T-helper 2 cell treated with Interferon-gamma antibody and Interleukin-4, amounts not matched to agents 5 μg/mL and 100 μg/mL, for 36 hours (primary cell): Measurements from ENCODE around the gene SLC30A1.

Experiments
- DNase-seq: peaks from one replicate; pipeline ENCODE4 v3.0.0; 2021; ENCODE audit warnings: low spot score
- H3K27ac Mint-ChIP-seq: one replicate; pipeline ENCODE4 v1.8.0; 2021; ENCODE audit warnings: mild to moderate bottlenecking, mixed read lengths
- H3K27me3 Mint-ChIP-seq: one replicate; pipeline ENCODE4 v1.8.0; 2021; ENCODE audit warnings: low read depth, mixed read lengths
- H3K36me3 Mint-ChIP-seq: one replicate; pipeline ENCODE4 v1.8.0; 2021; ENCODE audit warnings: low read depth, mixed read lengths
- H3K4me1 Mint-ChIP-seq: one replicate; pipeline ENCODE4 v1.8.0; 2021; ENCODE audit warnings: low read depth, mixed read lengths
- H3K4me3 Mint-ChIP-seq: one replicate; pipeline ENCODE4 v1.8.0; 2022; ENCODE audit warnings: mild to moderate bottlenecking, moderate library complexity, mixed read lengths
- H3K9me3 Mint-ChIP-seq: one replicate; pipeline ENCODE4 v1.8.0; 2021; ENCODE audit warnings: mixed read lengths

Gene SLC30A1

GRCh38 chr1:211535346-211535745 lies 43.6 kb downstream of the SLC30A1 start:
- H3K36me3 Mint-ChIP-seq: no peaks in the 10 kb centered on the region
- no peaks in the 10 kb centered on the region for H3K9me3 Mint-ChIP-seq
- no peak for DNase-seq
- no peaks in the 10 kb centered on the region for H3K4me1 Mint-ChIP-seq
- no peak overlapping the region for H3K4me3 Mint-ChIP-seq
- H3K27me3 Mint-ChIP-seq: no peaks in the 10 kb centered on the region
- no peak overlapping the region for H3K27ac Mint-ChIP-seq

GRCh38 chr1:211534545-211535291 lies 44.2 kb downstream of the SLC30A1 start:
- no peak overlapping the region for H3K27ac Mint-ChIP-seq
- H3K36me3 Mint-ChIP-seq: no peaks in the 10 kb centered on the region
- H3K4me1 Mint-ChIP-seq: no peaks in the 10 kb centered on the region
- no peak overlapping the region for H3K4me3 Mint-ChIP-seq
- H3K27me3 Mint-ChIP-seq: no peaks in the 10 kb centered on the region
- no peaks in the 10 kb centered on the region for H3K9me3 Mint-ChIP-seq
- DNase-seq: no peak

- H3K4me3 Mint-ChIP-seq: no peak overlapping the region
Measured at GRCh38 chr1:211532088-211532444, 46.9 kb downstream of the SLC30A1 start.

GRCh38 chr1:211531194-211532087 lies 47.5 kb downstream of the SLC30A1 start:
- H3K4me1 Mint-ChIP-seq: peaks cover 11% of the 10 kb centered on the region
- H3K27ac Mint-ChIP-seq: no peak overlapping the region
- no peaks in the 10 kb centered on the region for H3K36me3 Mint-ChIP-seq
- no peaks in the 10 kb centered on the region for H3K9me3 Mint-ChIP-seq
- H3K27me3 Mint-ChIP-seq: no peaks in the 10 kb centered on the region
- no peak overlapping the region for H3K4me3 Mint-ChIP-seq
- no peak for DNase-seq

More at GRCh38 chr1:211532088-211532444, 46.9 kb downstream of the SLC30A1 start:
- Mint-ChIP-seq H3K9me3 (no peaks in the 10 kb centered on the region), H3K27ac (no peak overlapping the region), H3K36me3 (no peaks in the 10 kb centered on the region), H3K4me1 (peaks cover 11% of the 10 kb centered on the region), H3K27me3 (no peaks in the 10 kb centered on the region)
- no peak for DNase-seq

- DNase-seq: no peak
- peaks cover 11% of the 10 kb centered on the region for H3K4me1 Mint-ChIP-seq
- no peak overlapping the region for H3K4me3 Mint-ChIP-seq
- no peak overlapping the region for H3K27ac Mint-ChIP-seq
- H3K27me3 Mint-ChIP-seq: no peaks in the 10 kb centered on the region
- no peaks in the 10 kb centered on the region for H3K36me3 Mint-ChIP-seq
- H3K9me3 Mint-ChIP-seq: no peaks in the 10 kb centered on the region
Measured at GRCh38 chr1:211530102-211530501, 48.9 kb downstream of the SLC30A1 start.

GRCh38 chr1:211529453-211529852 lies 49.5 kb downstream of the SLC30A1 start:
- no peaks in the 10 kb centered on the region for H3K27me3 Mint-ChIP-seq
- no peak overlapping the region for H3K27ac Mint-ChIP-seq
- no peaks in the 10 kb centered on the region for H3K36me3 Mint-ChIP-seq
- no peak overlapping the region for H3K4me3 Mint-ChIP-seq
- no peak for DNase-seq
- H3K4me1 Mint-ChIP-seq: peaks cover 11% of the 10 kb centered on the region
- H3K9me3 Mint-ChIP-seq: no peaks in the 10 kb centered on the region

- no peak for DNase-seq
- Mint-ChIP-seq H3K36me3 (no peaks in the 10 kb centered on the region), H3K4me1 (peaks cover 11% of the 10 kb centered on the region), H3K27me3 (no peaks in the 10 kb centered on the region), H3K9me3 (no peaks in the 10 kb centered on the region), H3K4me3 (no peak overlapping the region), H3K27ac (no peak overlapping the region)
Measured at GRCh38 chr1:211529011-211529410, 50.0 kb downstream of the SLC30A1 start.

- no peak for DNase-seq
- no peaks in the 10 kb centered on the region for H3K36me3 Mint-ChIP-seq
- no peak overlapping the region for H3K4me3 Mint-ChIP-seq
- peaks cover 11% of the 10 kb centered on the region for H3K4me1 Mint-ChIP-seq
- H3K27ac Mint-ChIP-seq: no peak overlapping the region
- H3K9me3 Mint-ChIP-seq: no peaks in the 10 kb centered on the region
- H3K27me3 Mint-ChIP-seq: no peaks in the 10 kb centered on the region
Measured at GRCh38 chr1:211527888-211528287, 51.1 kb downstream of the SLC30A1 start.

GRCh38 chr1:211527006-211527405 lies 52.0 kb downstream of the SLC30A1 start:
- no peak for DNase-seq
- Mint-ChIP-seq H3K36me3 (no peaks in the 10 kb centered on the region), H3K27me3 (no peaks in the 10 kb centered on the region), H3K27ac (no peak overlapping the region), H3K4me3 (no peak overlapping the region), H3K9me3 (no peaks in the 10 kb centered on the region), H3K4me1 (peaks cover 11% of the 10 kb centered on the region)

- Mint-ChIP-seq H3K36me3 (no peaks in the 10 kb centered on the region), H3K9me3 (no peaks in the 10 kb centered on the region), H3K4me1 (peaks cover 11% of the 10 kb centered on the region), H3K27me3 (no peaks in the 10 kb centered on the region), H3K27ac (no peak overlapping the region), H3K4me3 (no peak overlapping the region)
- DNase-seq: no peak
Measured at GRCh38 chr1:211526101-211526500, 52.9 kb downstream of the SLC30A1 start.

- no peak overlapping the region for H3K27ac Mint-ChIP-seq
- H3K27me3 Mint-ChIP-seq: no peaks in the 10 kb centered on the region
- H3K36me3 Mint-ChIP-seq: no peaks in the 10 kb centered on the region
- H3K9me3 Mint-ChIP-seq: no peaks in the 10 kb centered on the region
- peaks cover 15% of the 10 kb centered on the region for H3K4me1 Mint-ChIP-seq
- no peak for DNase-seq
- H3K4me3 Mint-ChIP-seq: no peak overlapping the region
Measured at GRCh38 chr1:211525101-211525676, 53.8 kb downstream of the SLC30A1 start.

- Mint-ChIP-seq H3K9me3 (no peaks in the 10 kb centered on the region), H3K27ac (no peak overlapping the region), H3K4me1 (peaks cover 16% of the 10 kb centered on the region), H3K27me3 (peaks cover 3% of the 10 kb centered on the region), H3K36me3 (no peaks in the 10 kb centered on the region), H3K4me3 (no peak overlapping the region)
- no peak for DNase-seq
Measured at GRCh38 chr1:211524521-211524920, 54.4 kb downstream of the SLC30A1 start.

GRCh38 chr1:211522804-211523203 lies 56.2 kb downstream of the SLC30A1 start:
- DNase-seq: no peak
- Mint-ChIP-seq H3K27me3 (peaks cover 3% of the 10 kb centered on the region), H3K9me3 (no peaks in the 10 kb centered on the region), H3K4me1 (peaks cover 17% of the 10 kb centered on the region), H3K27ac (no peak overlapping the region), H3K4me3 (no peak overlapping the region), H3K36me3 (no peaks in the 10 kb centered on the region)
